Panc1 (cell line): ENCODE data around the gene CTTNBP2.

Experiments used
- CTCF ChIP-seq: fragments of 450-650 bp; IDR thresholded peaks from 2 replicates; pipeline ENCODE4 v1.5.1; 2017; ENCODE audit warnings: mild to moderate bottlenecking
- SIN3A ChIP-seq: IDR thresholded peaks from 2 replicates; pipeline ENCODE4 v1.6.1; 2012; ENCODE audit warnings: low read depth, mild to moderate bottlenecking, low read length, moderate library complexity, borderline replicate concordance; ENCODE audit not compliant: insufficient read depth

DNA sequence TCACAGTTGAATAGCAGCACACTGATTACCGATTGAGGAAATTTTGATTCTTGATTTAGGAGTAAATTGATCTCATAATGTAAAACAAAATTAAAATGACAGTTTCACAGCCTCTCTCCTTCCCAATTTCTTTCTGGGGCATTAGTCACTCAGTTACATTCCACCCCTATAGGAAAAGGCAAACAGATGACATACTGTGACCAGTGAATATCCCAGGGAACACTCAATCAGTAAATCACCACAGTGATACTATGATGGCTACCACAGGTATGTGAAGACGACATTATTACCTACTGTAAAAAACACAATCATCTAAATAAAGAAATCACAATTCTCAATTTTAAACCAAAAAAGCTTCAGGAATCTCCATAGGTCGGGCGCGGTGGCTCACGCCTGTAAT lies 15.5 kb downstream of the CTTNBP2 start:
- TF ChIP-seq CTCF (no peak), SIN3A (no peak)
